ENCODE results near the gene SDK1.

SDK1 gene

DNA sequence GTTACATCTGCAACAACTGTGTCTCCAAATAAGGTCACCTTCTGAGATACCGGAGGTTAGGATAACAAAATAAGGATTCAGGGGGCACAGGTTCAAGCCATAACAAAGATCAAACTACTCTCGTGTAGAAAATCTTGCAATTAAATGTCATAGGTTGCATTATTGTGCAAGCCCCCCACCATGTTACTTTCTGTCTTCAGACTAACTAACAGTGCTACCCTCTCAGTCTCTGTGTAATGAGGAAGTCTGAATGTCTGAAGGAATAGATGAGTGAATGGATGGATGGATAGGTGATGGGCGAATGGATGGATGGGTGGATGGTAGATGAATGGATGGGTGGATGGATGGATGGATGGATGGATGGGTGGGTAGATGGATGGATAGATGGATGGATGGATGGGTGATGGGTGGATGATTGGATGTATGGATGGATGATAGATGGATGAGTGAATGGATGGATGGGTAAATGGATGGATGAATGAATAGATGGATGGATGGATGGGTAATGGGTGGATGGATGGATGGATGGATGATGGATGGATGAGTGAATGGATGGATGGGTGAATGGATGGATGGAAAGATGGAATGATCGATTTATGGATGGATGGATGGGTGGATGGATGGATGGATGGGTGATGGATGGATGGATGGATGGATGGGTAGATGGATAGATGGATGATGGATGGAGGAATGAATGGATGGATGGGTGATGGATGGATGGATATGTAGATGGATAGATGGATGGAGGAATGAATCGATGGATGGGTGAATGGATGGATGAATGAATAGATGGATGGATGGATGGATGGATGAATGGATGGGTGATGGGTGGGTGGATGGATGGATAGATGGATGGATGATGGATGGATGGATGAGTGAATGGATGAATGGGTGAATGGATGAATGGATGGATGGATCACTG is 823.8 kb downstream of the SDK1 start:
- TF ChIP-seq, protein P1, sequence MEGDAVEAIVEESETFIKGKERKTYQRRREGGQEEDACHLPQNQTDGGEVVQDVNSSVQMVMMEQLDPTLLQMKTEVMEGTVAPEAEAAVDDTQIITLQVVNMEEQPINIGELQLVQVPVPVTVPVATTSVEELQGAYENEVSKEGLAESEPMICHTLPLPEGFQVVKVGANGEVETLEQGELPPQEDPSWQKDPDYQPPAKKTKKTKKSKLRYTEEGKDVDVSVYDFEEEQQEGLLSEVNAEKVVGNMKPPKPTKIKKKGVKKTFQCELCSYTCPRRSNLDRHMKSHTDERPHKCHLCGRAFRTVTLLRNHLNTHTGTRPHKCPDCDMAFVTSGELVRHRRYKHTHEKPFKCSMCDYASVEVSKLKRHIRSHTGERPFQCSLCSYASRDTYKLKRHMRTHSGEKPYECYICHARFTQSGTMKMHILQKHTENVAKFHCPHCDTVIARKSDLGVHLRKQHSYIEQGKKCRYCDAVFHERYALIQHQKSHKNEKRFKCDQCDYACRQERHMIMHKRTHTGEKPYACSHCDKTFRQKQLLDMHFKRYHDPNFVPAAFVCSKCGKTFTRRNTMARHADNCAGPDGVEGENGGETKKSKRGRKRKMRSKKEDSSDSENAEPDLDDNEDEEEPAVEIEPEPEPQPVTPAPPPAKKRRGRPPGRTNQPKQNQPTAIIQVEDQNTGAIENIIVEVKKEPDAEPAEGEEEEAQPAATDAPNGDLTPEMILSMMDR (IDR thresholded peaks at IDR 0.05; ENCODE audit: low read depth, low read length), result no peak
- no peak for DNase-seq (ENCODE audit: low read depth, low spot score)
- in situ Hi-C loops (cut with HindIII; ENCODE audit: low sequenced_read_pairs), result no loop called here

DNA sequence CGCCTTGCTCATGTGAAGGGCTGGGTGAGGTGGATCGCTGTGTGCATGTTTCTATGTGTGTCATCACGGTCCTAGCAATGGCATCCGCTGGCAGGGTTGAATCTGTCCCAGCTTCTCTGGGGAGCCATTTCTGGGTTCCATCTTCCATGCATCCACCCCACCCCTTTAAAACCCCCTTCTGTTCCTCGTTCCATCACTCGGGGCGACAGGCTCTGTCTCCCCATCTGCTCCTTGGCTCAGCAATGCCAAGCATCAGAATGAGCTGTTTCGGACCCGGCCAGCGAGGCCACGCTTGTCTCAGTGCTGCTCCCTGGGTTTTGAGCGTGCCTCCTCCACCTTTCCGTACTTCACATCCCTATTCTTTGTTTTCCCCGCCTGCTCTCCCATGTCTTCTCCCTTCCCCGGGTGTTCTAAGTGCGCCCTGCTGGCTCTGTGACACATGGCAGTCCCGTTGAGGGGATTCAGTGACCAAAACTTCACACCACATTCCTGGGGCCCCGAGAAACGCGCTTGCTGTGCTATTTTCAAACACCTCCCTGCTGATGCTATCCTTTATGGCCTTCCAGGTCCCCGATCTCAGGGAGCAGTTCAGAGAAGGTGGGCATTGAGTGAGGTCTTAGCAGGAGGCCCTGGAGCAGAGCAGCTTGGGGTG is 827.0 kb downstream of the SDK1 start:
- no peak overlapping the region for H3K4me3 ChIP-seq (ENCODE audit: low read depth, low read length)
- in situ Hi-C loops (cut with HindIII; ENCODE audit: low sequenced_read_pairs), result no loop called here
- TF ChIP-seq, protein P1 (IDR thresholded peaks at IDR 0.05; ENCODE audit: low read depth, low read length), result no peak
- DNase-seq (ENCODE audit: low read depth, low spot score), result no peak

More for the DNA sequence above, 823.8 kb downstream of the SDK1 start:
- no peak overlapping the region for H3K4me3 ChIP-seq (ENCODE audit: low read depth, low read length)

DNA sequence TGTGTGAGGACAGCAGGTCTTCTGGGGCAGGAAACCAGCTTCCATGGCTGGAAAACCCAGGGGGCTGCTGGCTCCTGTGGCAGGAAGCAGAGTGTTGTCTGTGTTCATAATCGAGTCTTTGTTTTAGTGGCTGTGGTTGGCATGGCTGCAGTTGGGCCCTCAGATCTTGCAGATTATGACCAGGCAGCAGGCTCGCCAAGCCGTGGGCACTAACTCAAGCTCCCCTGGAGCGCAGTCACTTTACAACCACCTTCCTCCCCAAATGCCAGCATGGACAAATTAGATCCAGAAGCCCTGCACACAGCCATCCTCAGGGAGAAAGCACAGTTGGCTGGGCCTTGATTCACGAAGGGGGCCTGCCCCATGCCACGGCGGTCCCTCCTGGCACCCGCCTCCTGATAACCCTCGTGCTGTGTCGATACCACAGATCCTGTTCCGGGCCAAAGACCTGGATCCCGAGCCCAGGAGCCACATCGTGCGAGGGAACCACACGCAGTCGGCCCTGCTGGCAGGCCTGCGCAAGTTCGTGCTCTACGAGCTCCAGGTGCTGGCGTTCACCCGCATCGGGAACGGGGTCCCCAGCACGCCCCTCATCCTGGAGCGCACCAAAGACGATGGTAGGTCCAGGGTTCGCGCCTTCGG is 828.5 kb downstream of the SDK1 start:
- TF ChIP-seq, protein P1 (IDR thresholded peaks at IDR 0.05; ENCODE audit: low read depth, low read length), result no peak
- DNase-seq (ENCODE audit: low read depth, low spot score), result no peak
- no peak overlapping the region for H3K4me3 ChIP-seq (ENCODE audit: low read depth, low read length)
- in situ Hi-C loops (cut with HindIII; ENCODE audit: low sequenced_read_pairs), result no loop called here

DNA sequence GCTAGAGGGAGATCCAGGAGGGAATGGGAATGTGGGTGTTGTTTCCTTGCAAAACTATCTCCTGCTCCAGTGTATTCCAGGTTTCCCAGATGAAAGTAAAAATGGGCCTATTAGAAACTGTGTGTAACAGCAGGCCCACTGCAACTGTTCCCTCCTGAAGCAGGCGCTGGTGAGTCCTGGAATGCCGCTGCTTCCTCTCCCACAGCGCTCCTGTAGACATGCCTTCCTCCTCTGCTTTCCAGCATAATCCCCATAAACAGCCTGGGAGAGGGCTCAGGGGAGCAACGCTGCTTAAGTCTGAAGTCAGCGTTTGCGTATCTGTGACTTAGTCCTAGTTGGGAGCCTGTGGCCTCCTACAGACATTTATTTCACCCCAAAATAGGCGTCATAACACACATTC is 830.0 kb downstream of the SDK1 start:
- TF ChIP-seq, protein P1 (IDR thresholded peaks at IDR 0.05; ENCODE audit: low read depth, low read length), result no peak
- no peak overlapping the region for H3K4me3 ChIP-seq (ENCODE audit: low read depth, low read length)
- in situ Hi-C loops (cut with HindIII; ENCODE audit: low sequenced_read_pairs), result no loop called here
- no peak for DNase-seq (ENCODE audit: low read depth, low spot score)

DNA sequence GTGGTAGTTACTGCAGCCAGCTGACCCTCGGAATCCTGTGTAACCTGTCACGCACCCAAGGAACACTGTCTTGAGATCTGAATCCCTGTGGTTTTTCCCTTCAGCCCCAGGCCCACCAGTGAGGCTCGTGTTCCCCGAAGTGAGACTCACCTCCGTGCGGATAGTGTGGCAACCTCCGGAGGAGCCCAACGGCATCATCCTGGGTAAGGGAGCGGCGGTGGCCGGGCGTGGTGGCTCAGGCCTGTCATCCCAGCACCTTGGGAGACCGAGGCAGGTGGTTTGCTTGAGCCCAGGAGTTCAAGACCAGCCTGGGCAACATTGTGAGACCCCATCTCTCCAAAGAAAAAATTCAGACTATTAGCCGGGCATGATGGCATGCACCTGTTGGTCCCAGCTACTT is 831.2 kb downstream of the SDK1 start:
- in situ Hi-C loops (cut with HindIII; ENCODE audit: low sequenced_read_pairs), result no loop called here
- H3K4me3 ChIP-seq (ENCODE audit: low read depth, low read length), result no peak overlapping the region
- TF ChIP-seq, protein P1 (IDR thresholded peaks at IDR 0.05; ENCODE audit: low read depth, low read length), result no peak
- DNase-seq (ENCODE audit: low read depth, low spot score), result no peak

DNA sequence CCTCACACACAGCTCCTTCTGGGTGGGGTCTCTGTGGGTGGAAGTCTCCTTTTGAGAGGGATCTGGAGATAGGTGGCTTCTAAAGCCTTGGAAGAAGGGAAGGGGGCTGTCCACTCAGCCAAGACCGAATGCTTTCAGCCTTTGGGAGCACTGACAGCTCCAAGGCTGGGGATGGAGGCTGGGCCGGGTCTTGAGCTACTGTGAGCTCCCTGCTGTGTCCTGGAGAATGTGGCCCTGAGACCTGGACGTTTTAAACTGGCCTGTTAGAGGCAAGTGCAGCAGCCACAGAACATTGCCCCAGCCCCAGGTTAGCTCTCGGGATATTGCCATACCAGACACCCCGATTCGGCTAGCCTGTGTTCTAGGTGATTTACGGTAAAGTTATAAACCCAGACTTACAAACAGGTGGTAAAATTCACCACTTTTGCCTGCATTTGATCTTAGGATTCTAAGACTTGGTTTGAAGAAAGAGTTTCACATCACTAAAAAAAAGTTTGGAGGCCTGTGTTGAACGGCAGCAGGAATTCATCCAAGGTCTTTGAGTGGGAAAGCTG is 832.5 kb downstream of the SDK1 start:
- TF ChIP-seq, protein P1 (IDR thresholded peaks at IDR 0.05; ENCODE audit: low read depth, low read length), result no peak
- no peak for DNase-seq (ENCODE audit: low read depth, low spot score)
- in situ Hi-C loops (cut with HindIII; ENCODE audit: low sequenced_read_pairs), result no loop called here

More for the DNA sequence above, 832.5 kb downstream of the SDK1 start:
- no peak overlapping the region for H3K4me3 ChIP-seq (ENCODE audit: low read depth, low read length)

Data from astrocyte of the spinal cord (primary cell).